Stimulated activated CD4-positive, alpha-beta T cell treated with anti-CD3 and anti-CD28 coated beads, TNF-alpha, amount 100 ng/mL, for 48 hours (primary cell): Measurements from ENCODE around the gene TTC38.

Experiments
- DNase-seq, 3 donors: peaks; one replicate each; pipeline ENCODE4 v3.0.0-alpha.2; 2020; ENCODE audit warnings: low read depth in 3 of 3

Gene TTC38

DNA sequence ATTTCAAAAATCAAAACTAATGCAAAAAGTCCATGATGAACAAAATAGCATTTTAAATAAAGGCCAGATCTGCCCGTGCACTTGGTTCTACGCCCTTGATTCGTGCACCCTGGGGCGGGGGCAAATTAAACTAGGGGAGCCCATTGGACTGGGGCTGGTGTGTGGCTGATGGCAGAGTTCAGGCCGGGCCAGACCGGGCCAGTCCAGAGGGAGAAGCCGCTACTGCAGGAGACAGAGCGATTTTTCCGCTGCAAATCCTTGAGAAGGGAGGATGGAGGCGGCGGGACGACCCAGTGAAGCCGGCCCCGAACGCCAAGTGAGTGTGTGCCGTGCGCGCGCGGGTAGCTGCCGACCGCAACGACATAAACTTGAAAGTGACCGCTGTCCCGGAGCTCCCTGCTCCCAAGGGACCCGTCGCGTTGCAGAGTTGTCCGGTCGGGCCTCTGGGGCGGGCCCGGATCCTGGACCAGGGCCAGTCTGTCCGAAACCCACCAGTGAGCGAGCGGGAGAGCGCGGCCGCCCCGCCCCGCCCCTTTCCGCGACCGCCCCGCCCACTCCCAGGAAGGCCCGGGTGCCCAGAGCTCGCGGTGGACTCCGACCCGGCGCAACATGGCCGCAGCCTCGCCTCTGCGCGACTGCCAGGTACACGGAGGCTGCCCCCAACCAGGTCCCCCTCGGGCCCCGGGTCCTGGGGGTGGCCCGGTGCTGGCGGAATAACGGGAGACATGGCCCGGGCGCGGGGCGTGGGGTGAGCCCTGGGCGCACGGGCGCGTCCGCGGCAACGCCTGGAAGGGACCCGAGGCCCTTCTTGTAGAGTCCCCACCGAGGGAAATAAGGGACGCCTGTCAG is at the start of gene TTC38:
Gene TTC38 (plus strand): TSS at position 578 of the 849 bp plus-strand sequence. CDS start 32 bp downstream, at position 610.
- DNase-seq = no peak

DNA sequence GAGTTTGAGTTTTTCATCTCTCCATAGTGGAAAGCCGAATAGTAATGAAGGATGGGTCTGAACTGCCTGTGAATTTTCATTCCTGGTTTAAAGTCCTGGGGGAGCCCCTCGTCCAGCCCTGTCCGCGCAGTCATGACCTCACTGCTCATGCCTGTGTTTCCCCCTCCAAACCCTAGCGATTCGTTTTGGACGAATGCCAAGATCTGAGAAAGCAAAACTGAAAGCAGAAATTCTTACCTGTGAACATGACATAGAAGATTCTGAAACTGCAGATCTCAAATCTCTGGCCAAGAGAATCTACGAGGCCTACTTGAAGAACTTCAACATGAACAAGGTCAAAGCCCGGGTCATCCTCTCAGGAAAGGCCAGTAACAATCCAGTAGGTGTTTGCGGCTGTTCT is 48.2 kb upstream of the TTC38 start:
- DNase-seq = no peak

DNA sequence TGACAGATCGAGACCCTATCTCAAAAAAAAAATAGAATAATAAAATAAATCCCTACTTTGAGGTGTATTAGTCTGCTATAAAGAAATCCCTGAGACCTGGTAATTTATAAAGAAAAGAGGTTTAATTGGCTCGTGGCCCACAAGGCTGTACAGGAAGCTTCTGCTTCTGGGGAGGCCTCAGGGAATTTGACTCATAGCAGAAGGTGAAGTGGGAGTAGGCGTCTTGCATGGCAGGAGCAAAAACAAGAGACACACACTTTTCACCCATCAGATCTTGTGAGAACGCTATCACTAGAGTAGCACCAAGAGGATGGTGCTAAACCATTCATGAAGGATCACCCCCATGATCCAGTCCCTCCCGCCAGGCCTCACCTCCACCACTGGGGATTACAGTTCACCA is 46.9 kb upstream of the TTC38 start:
- DNase-seq = no peak

DNA sequence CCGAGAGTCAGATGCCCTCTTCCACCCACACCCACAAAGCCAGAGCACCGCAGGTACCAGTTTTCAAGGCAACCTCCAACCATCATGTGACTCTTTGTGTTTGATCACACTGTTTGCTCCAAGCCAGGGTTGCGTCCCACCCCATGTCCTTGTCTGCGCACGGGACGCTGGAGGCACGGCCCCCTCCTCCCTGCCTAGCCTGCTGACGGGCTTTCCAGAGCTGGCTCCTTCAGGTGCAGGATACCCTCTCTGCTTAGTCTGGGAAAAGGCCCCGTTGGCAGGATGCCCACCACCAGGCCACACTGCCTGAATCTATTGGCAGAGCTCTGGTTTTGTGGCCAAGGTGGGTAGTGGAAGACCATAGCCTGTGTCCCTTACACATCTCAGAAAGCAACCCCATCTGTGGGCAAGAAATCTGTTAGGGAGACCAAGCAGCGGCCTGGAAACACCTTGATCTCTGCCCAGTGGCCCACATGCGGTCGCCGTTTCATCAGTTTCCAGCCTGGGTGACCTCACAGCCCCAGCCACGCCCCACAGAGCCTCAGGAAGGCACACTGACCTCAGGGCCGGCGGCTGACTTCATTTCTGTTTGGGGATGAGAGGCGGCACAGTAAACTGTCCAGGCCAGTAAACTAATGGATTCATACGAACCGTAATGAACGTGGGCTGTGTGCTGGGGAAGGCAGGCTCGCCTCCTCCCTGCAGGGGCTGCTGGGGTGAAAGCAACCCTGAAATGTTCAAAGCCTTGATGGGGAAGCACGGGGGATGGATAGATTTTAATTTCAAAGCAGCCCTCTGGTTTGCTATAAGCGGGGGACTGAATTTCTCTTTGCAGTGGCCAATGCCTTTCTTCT is 43.5 kb upstream of the TTC38 start:
- DNase-seq = no peak

DNA sequence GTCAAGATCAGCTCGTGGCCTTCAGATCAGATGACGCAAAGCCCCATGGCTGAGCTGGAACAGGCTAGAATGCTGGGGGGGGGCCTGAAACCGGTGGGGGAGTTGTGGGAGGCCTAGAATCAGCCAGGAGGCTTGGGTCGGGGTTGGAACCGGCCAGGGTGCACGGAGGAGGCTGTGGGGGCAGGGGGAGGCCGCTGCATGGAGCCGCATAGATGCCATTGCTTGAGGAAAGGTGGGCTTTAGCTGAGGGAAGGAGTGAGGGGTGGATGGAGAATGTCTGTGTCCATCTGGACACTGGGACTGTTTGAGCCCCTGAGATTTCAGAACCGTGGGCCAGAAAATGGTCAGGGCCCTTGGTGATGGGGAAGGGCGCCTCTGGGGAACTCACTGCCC is 42.9 kb upstream of the TTC38 start:
- DNase-seq = no peak

DNA sequence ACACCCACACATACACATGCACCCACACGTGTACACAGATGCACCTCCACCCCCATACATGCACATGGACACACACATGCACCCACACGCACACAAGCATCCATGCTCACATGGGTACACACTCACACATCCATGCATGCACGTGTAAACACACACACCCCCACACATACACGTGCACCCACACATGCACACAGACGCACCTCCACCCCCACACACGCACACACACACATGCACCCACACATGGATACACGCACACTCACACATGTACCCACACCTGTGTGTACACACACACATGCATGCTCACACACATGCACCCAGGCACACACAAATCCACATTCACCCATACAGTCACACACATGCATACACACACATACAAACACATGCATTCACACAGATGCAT is 42.2 kb upstream of the TTC38 start:
- DNase-seq = no peak

DNA sequence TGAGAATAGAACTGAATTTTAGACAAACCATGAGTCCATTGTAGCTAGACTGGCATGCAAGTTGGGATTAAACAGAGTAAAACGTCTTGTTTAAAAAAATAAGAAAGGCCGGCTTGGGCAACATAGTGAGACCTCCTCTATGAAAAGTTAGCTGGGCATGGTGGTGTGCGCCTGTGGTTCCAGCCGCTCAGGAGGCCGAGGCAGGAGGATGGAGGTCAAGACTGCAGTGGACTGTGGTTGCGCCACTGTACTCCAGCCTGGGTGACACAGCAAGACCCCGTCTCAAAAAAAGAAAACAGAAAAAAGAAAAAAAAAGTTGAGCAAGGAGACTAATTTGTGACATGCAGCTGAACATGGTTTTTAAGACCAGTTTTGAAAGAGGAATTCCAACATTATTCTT is 41.2 kb upstream of the TTC38 start:
- DNase-seq = no peak

DNA sequence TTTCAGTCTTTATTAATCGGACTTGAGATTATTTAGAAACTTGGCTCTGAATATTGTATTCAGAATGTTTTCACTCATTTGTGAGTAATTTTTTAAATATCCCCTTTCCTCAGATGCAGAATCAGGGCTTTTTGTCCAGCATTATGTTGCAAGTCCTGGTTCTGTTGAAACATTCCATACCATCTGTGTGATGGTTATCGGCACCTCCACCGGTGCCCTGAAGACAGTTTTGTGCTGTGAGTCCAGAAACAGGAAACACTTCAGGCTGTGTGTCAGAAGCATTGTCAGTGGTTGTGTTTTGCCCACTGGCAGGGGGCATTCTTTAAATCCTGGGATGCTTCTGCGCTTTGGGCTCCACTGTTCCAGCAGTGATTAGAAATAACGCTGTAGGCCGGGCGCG is 38.1 kb upstream of the TTC38 start:
- no peak for DNase-seq

DNA sequence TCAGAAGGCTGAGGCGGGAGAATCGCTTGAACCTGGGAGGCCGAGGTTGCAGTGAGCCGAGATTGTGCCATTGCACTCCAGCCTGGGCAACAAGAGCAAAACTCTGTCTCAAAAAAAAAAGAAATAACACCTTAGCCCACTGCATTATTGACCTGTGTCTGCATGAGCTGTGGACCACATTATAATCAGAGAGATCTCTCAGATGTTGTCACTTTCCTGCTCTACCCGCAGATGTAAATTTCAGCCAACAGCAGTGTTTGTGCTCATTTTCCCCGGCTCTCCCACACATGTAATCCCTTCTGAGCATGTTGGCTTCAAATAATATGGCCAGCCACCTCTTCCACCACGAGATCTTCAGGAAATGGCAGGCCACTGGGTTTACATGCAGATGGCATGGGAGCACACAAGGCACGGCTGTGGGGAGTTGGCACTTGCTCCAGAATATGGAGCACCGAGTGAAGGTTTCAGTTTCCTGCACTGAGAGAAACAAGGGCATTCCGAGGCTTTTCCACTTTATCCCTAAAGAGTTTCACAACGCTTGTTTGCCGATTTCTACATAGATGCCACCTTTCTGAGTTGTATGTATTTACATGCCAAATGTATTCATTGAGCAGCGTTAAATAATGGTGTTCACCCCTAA is 37.4 kb upstream of the TTC38 start:
- DNase-seq = no peak

DNA sequence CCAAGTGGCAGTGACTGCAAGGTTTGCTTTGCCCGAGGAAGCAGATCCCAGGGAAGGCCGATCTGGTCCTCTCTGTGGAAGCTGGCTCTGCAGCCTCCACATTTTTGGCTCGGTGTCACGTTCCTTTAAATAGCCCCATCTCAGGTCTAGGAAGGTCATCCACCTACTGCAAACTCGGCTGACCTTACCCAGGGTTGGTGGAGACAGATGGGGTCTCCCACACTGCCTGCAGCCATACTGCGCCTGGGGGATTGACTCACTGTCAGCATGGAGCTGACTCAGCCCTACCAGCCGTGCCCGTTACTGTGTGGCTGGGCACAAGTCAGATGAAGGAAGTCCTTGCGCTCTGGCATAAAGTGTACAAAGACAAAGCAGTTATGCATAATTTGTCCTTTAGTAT is 34.6 kb upstream of the TTC38 start:
- DNase-seq = no peak

DNA sequence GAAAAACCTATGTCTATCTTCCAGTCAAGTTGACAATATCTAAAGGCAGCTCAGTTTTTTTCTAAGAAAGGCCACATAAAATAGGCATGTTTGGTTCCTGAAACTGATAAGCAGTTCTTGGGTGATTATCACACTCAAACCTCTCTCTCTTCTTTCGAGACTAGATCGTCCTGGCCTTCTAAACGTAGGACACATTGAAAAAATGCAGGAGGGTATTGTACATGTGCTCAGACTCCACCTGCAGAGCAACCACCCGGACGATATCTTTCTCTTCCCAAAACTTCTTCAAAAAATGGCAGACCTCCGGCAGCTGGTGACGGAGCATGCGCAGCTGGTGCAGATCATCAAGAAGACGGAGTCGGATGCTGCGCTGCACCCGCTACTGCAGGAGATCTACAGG is 32.8 kb upstream of the TTC38 start:
- DNase-seq = no peak

DNA sequence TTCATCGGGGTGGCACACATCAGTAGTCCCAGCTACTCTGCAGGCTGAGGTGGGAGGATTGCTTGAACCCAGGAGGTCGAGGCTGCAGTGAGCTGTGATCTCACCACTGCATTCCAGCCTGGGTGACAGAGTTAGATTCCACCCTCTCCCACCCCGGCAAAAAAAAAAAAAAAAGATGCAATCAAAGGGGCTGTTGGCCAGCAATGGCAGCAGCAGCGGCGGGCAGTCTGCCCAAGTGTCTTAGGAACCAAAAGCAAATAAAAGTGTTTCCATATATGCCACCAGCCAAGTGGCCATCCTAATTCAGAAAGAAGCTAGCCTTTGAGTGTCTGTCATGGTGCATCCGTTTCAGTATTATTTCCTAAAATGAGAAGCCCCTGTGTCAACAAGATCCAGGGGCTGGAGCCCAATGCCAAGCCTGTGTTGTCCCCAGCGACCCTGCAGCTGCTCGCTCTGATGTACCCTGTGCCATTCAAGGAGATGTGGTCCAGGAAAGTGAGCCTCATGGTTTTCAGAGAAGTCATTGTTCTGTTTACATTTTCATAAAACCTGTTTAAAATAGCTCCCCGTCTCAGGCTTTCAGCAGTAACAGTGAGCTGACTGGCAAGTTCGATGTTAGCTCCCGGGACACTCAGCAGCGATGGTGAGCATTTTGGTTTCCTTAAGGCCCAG is 30.2 kb upstream of the TTC38 start:
- DNase-seq = no peak

DNA sequence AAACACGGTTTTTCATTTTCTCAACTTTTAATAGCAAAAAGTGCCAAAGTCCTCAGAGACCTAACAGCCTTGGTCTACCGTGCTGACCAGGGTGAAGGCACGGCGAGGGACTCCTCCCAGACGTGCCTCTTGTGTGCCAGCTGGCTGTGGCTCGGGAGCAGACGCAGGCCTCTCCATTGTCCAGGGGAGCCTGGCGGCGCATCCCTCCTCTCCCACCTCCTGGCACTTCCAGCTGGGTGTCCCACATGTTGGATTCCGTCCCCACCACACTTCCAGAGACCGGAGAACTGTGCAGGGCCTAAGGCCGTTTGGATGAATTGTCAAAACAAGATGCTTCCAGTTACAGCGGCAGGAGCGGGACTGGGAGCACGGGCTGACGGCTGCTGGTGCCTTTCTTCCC is 29.3 kb upstream of the TTC38 start:
- DNase-seq = no peak

DNA sequence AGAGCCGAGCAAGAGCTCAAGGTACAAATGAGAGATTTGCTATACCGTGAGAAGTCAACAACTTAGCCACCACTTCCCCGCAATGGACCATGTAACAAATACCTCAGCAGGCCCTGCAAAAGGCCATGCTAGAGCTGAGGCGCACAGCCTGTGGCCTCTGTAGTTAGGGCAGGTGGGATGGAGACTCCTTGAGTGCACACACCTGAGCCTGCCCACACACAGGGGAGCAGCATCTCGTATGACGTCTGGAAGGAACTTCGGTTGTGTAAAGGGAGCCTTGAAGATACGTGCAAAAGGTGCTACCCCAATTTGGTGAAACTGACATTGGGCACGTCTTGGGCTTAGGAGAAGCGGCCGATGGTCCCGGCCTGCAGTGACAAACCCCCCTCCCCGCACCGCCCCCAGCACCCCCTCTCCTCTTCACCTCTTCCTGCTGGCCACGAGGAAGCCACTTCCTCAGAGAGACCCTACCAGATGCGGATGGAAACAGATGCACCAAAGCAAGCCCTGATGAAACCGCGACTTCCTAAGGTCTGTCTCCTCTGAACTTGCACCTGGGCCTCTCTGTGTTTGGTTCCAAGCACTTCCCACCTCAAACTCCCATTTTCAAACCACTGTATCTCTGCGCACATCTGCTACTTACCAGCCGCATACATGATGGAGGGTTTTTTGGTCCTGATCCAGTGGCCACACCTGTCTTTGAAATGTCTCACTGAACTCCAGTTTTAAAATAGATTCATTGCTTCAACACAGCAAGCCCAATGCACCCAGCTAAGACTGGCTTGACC is 28.4 kb upstream of the TTC38 start:
- no peak for DNase-seq

DNA sequence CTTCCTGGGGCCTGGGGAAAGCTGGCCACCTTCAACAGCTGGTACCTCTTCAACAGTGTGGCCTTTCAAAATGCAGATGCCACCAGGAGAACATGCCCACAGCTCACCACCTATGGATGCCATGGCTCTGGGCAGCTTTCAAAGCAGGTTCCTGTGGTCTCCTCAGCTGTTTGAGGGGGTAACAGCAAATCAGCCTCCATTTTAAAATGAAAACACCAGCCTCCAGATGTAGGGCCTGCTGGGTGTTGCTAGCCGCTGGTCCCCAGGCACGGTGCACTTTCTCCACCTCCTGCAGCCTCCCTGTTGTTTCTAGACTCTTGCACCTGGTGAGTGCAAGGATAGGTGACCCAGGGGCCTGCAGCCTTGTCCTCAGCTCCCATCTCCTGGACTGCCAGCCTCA is 27.7 kb upstream of the TTC38 start:
- DNase-seq = no peak

DNA sequence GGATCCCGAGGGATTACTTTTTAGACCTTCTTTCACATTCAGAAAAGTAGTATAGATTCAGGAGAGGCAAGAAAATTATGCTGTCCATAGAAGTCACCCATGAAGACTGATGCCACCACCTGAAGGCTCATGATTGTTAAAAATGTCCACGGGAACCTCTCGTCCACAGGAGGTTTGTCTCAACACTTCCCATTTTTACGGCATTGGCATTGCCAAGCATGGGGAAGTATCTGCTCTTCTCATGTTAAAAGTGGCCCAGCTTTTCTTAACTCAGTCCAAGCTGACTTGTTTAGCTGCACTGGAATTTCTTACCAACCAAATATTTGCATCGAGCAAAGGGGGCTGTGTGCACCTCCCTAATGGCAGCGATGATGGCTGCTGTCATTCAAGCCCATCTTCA is 27.3 kb upstream of the TTC38 start:
- no peak for DNase-seq

DNA sequence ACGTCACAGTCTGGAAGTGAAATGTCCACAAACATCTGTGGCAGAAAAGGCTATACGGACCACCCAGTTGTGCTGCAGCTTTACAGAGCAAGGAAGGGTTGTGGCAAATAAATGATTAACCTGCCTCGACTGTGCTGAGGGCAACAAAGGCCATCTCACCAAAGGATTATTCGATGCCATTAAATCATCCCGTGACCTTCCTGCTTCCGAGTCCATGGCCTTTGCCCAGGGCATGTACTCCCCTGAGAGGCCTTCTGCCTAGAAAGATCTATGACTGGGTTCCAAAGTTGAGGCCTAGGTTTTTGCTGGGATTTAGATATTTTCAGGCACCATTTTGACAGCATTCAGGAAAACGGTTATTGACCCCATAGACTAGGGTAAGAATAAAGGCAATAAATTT is 26.9 kb upstream of the TTC38 start:
- DNase-seq = no peak

DNA sequence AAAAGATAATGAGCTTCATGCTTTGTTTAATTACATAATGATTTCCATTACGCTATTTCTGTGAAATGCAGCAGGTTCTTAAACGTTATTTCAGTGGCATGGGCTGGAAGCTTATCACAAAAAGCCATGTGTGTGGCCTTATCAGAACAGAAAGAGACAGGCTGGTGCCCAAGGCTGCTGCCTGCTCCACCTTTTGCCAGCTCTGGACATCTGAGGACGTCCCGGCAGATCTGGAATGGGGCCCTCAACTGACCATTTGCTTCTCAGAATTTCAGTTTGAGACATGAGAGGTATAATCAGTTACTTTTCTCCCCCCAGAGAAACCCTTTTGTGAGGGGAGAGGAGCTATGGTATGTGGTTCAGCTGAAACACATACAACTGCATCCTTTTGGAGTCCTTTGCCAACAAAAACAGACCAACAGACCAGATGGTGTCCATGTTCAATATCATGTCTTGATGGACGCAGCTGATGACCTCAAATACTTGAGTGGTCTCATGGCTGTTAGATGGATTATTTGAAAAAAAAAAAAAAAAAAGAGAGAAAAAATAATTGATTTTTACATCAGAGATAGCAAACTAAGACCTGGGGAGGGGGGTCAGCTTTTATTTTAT is 26.3 kb upstream of the TTC38 start:
- DNase-seq = no peak

DNA sequence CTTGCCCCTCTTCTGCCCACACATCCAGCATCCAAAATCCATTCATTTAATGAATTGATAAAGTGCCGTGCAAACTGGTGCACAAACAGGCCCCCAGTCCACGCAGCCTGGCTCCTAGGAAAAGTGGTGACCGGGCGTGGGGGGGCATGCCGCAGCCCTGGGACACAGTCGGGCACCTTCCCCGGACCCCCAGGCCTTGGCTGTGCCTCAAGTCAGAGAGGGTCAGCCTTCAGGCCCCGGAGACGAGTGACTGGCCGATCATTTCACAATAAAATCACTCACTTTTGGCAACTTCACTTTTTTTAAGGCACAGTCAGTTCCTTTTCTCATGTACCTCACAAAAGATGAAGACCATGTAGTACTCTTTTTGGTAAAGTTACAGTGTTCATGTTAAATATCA is 25.7 kb upstream of the TTC38 start:
- DNase-seq = no peak

DNA sequence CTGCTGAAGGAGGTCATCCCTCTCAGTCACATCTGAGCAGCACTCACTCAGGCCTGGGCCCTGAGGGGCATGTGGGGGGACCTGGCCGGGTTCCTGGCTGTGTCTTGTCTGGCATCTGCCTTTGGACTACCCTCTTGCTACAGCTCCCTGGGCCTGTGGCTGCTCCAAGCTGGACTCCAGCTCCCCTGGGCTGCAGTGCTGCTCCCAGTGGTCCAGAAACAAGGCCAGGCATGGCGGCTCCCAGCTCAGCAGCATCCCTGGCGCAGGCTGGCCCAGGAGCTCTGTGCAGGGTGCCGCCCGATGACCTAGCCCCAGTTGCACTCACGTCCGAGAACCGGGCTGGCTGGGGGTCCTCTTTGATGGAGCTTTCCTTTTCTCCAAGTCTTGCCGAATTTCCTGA is 23.0 kb upstream of the TTC38 start:
- DNase-seq = no peak

DNA sequence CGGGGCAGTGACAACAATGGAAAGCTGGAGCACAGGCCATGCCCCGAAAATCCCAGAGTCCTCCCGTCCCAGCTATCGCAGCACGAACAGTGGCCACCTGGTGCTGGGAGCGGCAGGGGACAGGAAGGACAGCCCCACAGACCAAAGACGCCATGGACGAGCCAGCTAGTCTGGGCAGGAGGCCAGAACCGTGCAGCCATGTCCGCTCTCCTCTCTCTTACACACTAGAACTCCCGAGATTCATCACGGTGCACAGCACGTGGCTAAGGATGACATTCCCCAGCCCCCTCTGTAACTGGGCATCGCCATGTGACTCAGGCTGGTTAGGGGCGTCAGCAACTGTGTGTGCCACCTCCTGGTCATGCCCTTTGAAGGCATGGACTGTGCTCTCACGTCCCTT is 22.3 kb upstream of the TTC38 start:
- DNase-seq = no peak
